HG03571 (cell line): ENCODE data around the gene ARHGEF10L.

Experiments
- ATAC-seq: cut with Tn5 transposase; IDR thresholded peaks from one replicate; pipeline ENCODE4 v1.9.1; 2021; ENCODE audit not compliant: unreplicated experiment

Gene ARHGEF10L

GRCh38 chr1:17672226-17672625 is 132.7 kb downstream of the ARHGEF10L start:
- ATAC-seq, result no peak

GRCh38 chr1:17673329-17674072 is 134.0 kb downstream of the ARHGEF10L start:
- ATAC-seq, result no peak

GRCh38 chr1:17674726-17675500 is 135.4 kb downstream of the ARHGEF10L start:
- no peak for ATAC-seq

- no peak for ATAC-seq
Observed at GRCh38 chr1:17675744-17676143, 136.2 kb downstream of the ARHGEF10L start.

- ATAC-seq, result no peak
Observed at GRCh38 chr1:17676387-17677060, 137.0 kb downstream of the ARHGEF10L start.

- ATAC-seq, result no peak
Observed at GRCh38 chr1:17678011-17678410, 138.5 kb downstream of the ARHGEF10L start.

- ATAC-seq, result no peak
Observed at GRCh38 chr1:17679856-17680255, 140.4 kb downstream of the ARHGEF10L start.

GRCh38 chr1:17680308-17680707 is 140.8 kb downstream of the ARHGEF10L start:
- no peak for ATAC-seq

- no peak for ATAC-seq
Observed at GRCh38 chr1:17682400-17682799, 142.9 kb downstream of the ARHGEF10L start.

GRCh38 chr1:17683598-17683997 is 144.1 kb downstream of the ARHGEF10L start:
- ATAC-seq, result no peak

- no peak for ATAC-seq
Observed at GRCh38 chr1:17684810-17685209, 145.3 kb downstream of the ARHGEF10L start.

- ATAC-seq, result no peak
Observed at GRCh38 chr1:17686258-17686657, 146.8 kb downstream of the ARHGEF10L start.

GRCh38 chr1:17687145-17687544 is 147.6 kb downstream of the ARHGEF10L start:
- ATAC-seq, result no peak

GRCh38 chr1:17688217-17688810 is 148.8 kb downstream of the ARHGEF10L start:
- ATAC-seq, result no peak

- ATAC-seq, result no peak
Observed at GRCh38 chr1:17689011-17689410, 149.5 kb downstream of the ARHGEF10L start.

- ATAC-seq, result no peak
Observed at GRCh38 chr1:17690906-17691634, 151.6 kb downstream of the ARHGEF10L start.

- no peak for ATAC-seq
Observed at GRCh38 chr1:17692645-17693044, 153.1 kb downstream of the ARHGEF10L start.

GRCh38 chr1:17696417-17697301 is 157.2 kb downstream of the ARHGEF10L start:
- ATAC-seq, result no peak

GRCh38 chr1:17697458-17697857 is 158.0 kb downstream of the ARHGEF10L start:
- no peak for ATAC-seq

- no peak for ATAC-seq
Observed at GRCh38 chr1:17699581-17699980, 160.1 kb downstream of the ARHGEF10L start.
